PFSK-1 (cell line): Measurements from ENCODE around the gene WDR62.

Experiments
- POLR2AphosphoS5 ChIP-seq: IDR thresholded peaks from 2 replicates; pipeline ENCODE4 v1.6.1; 2012; ENCODE audit warnings: low read depth, mild to moderate bottlenecking, control low read depth, low read length, moderate library complexity
- SIN3A ChIP-seq: IDR thresholded peaks from 2 replicates; pipeline ENCODE4 v1.6.1; 2012; ENCODE audit warnings: mild to moderate bottlenecking, low read length, moderate library complexity, borderline replicate concordance; ENCODE audit not compliant: insufficient read depth
- TAF1 ChIP-seq: IDR thresholded peaks from 2 replicates; pipeline ENCODE4 v1.6.1; 2012; ENCODE audit warnings: low read length, control low read depth, borderline replicate concordance; ENCODE audit not compliant: insufficient read depth
- TF ChIP-seq, protein P1 (sequence below), 2 experiments: IDR thresholded peaks; 2 replicates each; pipeline versions ENCODE4 v1.6.1 to v1.8.0; 2011 to 2012; ENCODE audit warnings: low read depth in 2 of 2, low read length in 2 of 2, control low read depth in 1 of 2, inconsistent platforms in 1 of 2, mild to moderate bottlenecking in 1 of 2, moderate library complexity in 1 of 2; ENCODE audit not compliant: insufficient read depth in 1 of 2

DNA sequence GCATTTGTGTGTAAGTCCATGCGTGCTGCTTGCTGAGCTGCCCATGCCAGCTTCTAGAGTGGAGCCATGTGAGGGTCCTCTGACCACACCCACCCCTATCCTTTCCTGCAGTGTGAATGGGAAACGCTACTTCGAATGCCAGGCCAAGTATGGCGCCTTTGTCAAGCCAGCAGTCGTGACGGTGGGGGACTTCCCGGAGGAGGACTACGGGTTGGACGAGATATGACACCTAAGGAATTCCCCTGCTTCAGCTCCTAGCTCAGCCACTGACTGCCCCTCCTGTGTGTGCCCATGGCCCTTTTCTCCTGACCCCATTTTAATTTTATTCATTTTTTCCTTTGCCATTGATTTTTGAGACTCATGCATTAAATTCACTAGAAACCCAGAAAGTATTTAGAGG, 70.9 kb downstream of the WDR62 start:
- TF ChIP-seq TAF1 (no peak), POLR2AphosphoS5 (no peak), SIN3A (no peak)
- TF ChIP-seq, protein P1, sequence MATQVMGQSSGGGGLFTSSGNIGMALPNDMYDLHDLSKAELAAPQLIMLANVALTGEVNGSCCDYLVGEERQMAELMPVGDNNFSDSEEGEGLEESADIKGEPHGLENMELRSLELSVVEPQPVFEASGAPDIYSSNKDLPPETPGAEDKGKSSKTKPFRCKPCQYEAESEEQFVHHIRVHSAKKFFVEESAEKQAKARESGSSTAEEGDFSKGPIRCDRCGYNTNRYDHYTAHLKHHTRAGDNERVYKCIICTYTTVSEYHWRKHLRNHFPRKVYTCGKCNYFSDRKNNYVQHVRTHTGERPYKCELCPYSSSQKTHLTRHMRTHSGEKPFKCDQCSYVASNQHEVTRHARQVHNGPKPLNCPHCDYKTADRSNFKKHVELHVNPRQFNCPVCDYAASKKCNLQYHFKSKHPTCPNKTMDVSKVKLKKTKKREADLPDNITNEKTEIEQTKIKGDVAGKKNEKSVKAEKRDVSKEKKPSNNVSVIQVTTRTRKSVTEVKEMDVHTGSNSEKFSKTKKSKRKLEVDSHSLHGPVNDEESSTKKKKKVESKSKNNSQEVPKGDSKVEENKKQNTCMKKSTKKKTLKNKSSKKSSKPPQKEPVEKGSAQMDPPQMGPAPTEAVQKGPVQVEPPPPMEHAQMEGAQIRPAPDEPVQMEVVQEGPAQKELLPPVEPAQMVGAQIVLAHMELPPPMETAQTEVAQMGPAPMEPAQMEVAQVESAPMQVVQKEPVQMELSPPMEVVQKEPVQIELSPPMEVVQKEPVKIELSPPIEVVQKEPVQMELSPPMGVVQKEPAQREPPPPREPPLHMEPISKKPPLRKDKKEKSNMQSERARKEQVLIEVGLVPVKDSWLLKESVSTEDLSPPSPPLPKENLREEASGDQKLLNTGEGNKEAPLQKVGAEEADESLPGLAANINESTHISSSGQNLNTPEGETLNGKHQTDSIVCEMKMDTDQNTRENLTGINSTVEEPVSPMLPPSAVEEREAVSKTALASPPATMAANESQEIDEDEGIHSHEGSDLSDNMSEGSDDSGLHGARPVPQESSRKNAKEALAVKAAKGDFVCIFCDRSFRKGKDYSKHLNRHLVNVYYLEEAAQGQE (IDR thresholded peaks at IDR 0.05; ENCODE audit: insufficient read depth in 1 of 2, low read depth in 2 of 2, low read length in 2 of 2), result no peak
